Measurements from ENCODE around the gene PPP1R3G.

GRCh38 chr6:5071216-5071615, 13.9 kb upstream of the PPP1R3G start:
- TF ChIP-seq CTCF (conservative IDR thresholded peaks at IDR 0.05; ENCODE audit: low read length) (no peak), EZH2phosphoT487 (IDR thresholded peaks at IDR 0.05; ENCODE audit: borderline replicate concordance) (no peak)
